ENCODE measurements around the gene RIPOR3.
A peak's percentile ranks its signal among the peaks of the same experiment; 100 is the strongest.

Gene RIPOR3

GRCh38 chr20:50690650-50691572, at the start of gene RIPOR3:
RIPOR3 (minus strand) TSS chr20:50691542; CDS start chr20:50691128, 414 bp downstream.
- DNase-seq, result no peak

- no peak for DNase-seq
Observed at GRCh38 chr20:50737352-50737751, 46.0 kb upstream of the RIPOR3 start.

- no peak for DNase-seq
Observed at GRCh38 chr20:50735813-50736212, 44.5 kb upstream of the RIPOR3 start.

- no peak for DNase-seq
Observed at GRCh38 chr20:50734730-50735679, 43.7 kb upstream of the RIPOR3 start.

- DNase-seq, result no peak
Observed at GRCh38 chr20:50733644-50734349, 42.5 kb upstream of the RIPOR3 start.

- no peak for DNase-seq
Observed at GRCh38 chr20:50731930-50732690, 40.8 kb upstream of the RIPOR3 start.

- DNase-seq, result peak; percentile 98
Observed at GRCh38 chr20:50731055-50731929, 40.0 kb upstream of the RIPOR3 start, which contains the start of gene PARD6B. PARD6B (plus strand) TSS chr20:50731580; CDS start chr20:50731787, 207 bp downstream.

- DNase-seq, result no peak
Observed at GRCh38 chr20:50730765-50731054, 39.4 kb upstream of the RIPOR3 start.

- DNase-seq, result peak; percentile 53
Observed at GRCh38 chr20:50729901-50730764, 38.8 kb upstream of the RIPOR3 start.

GRCh38 chr20:50728981-50729874, 37.9 kb upstream of the RIPOR3 start:
- DNase-seq, result peak; percentile 53

- DNase-seq, result no peak
Observed at GRCh38 chr20:50728486-50728980, 37.2 kb upstream of the RIPOR3 start.

- DNase-seq, result no peak
Observed at GRCh38 chr20:50727792-50728485, 36.6 kb upstream of the RIPOR3 start.

- DNase-seq, result no peak
Observed at GRCh38 chr20:50726955-50727791, 35.8 kb upstream of the RIPOR3 start.

GRCh38 chr20:50725724-50726005, 34.3 kb upstream of the RIPOR3 start:
- no peak for DNase-seq

GRCh38 chr20:50724851-50725723, 33.7 kb upstream of the RIPOR3 start:
- DNase-seq, result no peak

- no peak for DNase-seq
Observed at GRCh38 chr20:50724112-50724725, 32.9 kb upstream of the RIPOR3 start.
